HEK293T (cell line): Measurements from ENCODE around the gene FANCG.
A peak's percentile ranks its signal among the peaks of the same experiment; 100 is the strongest.

Source experiments
- CTCF ChIA-PET: fragments of 350-600 bp; formaldehyde crosslinking; extraction: SDS; loops from one replicate; lab custom pipeline; 2021; ENCODE audit warnings: antibody characterized with exemption, inconsistent platforms; lab: Yijun Ruan, JAX
- POLR2A ChIA-PET: fragments of 350-600 bp; formaldehyde crosslinking; extraction: SDS; loops from one replicate; lab custom pipeline; 2020; ENCODE audit warnings: antibody characterized with exemption, inconsistent platforms; lab: Yijun Ruan, JAX
- DNase-seq: peaks from one replicate; pipeline ENCODE4 v3.0.0; 2012; ENCODE audit warnings: mixed read lengths; ENCODE audit errors: extremely low spot score
- ARNT ChIP-seq: fragments of 450-650 bp; IDR thresholded peaks from 2 replicates; pipeline ENCODE4 v1.6.1; 2017; ENCODE audit warnings: mild to moderate bottlenecking
- BHLHE40 ChIP-seq: fragments of 450-650 bp; IDR thresholded peaks from 2 replicates; pipeline ENCODE4 v1.6.1; 2016; ENCODE audit warnings: mild to moderate bottlenecking, moderate library complexity, borderline replicate concordance
- CTBP1 ChIP-seq: fragments of 450-650 bp; IDR thresholded peaks from 2 replicates; pipeline ENCODE4 v1.6.1; 2016; ENCODE audit warnings: borderline replicate concordance
- ELF4 ChIP-seq: fragments of 450-650 bp; IDR thresholded peaks from 2 replicates; pipeline ENCODE4 v1.6.1; 2017; ENCODE audit warnings: antibody characterized with exemption
- FOXA1 ChIP-seq: fragments of 450-650 bp; IDR thresholded peaks from 2 replicates; pipeline ENCODE4 v1.6.1; 2016; ENCODE audit warnings: mild to moderate bottlenecking
- FOXK2 ChIP-seq: fragments of 450-650 bp; IDR thresholded peaks from 2 replicates; pipeline ENCODE4 v1.6.1; 2016; ENCODE audit warnings: mild to moderate bottlenecking
- FOXM1 ChIP-seq: fragments of 450-650 bp; IDR thresholded peaks from 2 replicates; pipeline ENCODE4 v1.6.1; 2017; ENCODE audit warnings: mild to moderate bottlenecking, borderline replicate concordance
- HDGF ChIP-seq: fragments of 450-650 bp; IDR thresholded peaks from 2 replicates; pipeline ENCODE4 v1.6.1; 2017; ENCODE audit warnings: antibody characterized with exemption, borderline replicate concordance
- L3MBTL2 ChIP-seq: fragments of 450-650 bp; conservative IDR thresholded peaks from 2 replicates; pipeline ENCODE4 v1.6.1; 2016; ENCODE audit warnings: mild to moderate bottlenecking
- LEF1 ChIP-seq: fragments of 450-650 bp; IDR thresholded peaks from 2 replicates; pipeline ENCODE4 v1.6.1; 2017; ENCODE audit warnings: mild to moderate bottlenecking, borderline replicate concordance
- NFRKB ChIP-seq: fragments of 450-650 bp; IDR thresholded peaks from 2 replicates; pipeline ENCODE4 v1.6.1; 2016; ENCODE audit warnings: mild to moderate bottlenecking, moderate library complexity
- PKNOX1 ChIP-seq: fragments of 450-650 bp; IDR thresholded peaks from 2 replicates; pipeline ENCODE4 v1.6.1; 2016
- SP1 ChIP-seq: fragments of 450-650 bp; IDR thresholded peaks from 2 replicates; pipeline ENCODE4 v1.6.1; 2017
- SUZ12 ChIP-seq: fragments of 450-650 bp; IDR thresholded peaks from 2 replicates; pipeline ENCODE4 v1.6.1; 2016; ENCODE audit warnings: mild to moderate bottlenecking
- TARDBP ChIP-seq: fragments of 450-650 bp; IDR thresholded peaks from 2 replicates; pipeline ENCODE4 v1.6.1; 2016
- ZNF384 ChIP-seq: fragments of 450-650 bp; IDR thresholded peaks from 2 replicates; pipeline ENCODE4 v1.6.1; 2016

Gene FANCG

DNA sequence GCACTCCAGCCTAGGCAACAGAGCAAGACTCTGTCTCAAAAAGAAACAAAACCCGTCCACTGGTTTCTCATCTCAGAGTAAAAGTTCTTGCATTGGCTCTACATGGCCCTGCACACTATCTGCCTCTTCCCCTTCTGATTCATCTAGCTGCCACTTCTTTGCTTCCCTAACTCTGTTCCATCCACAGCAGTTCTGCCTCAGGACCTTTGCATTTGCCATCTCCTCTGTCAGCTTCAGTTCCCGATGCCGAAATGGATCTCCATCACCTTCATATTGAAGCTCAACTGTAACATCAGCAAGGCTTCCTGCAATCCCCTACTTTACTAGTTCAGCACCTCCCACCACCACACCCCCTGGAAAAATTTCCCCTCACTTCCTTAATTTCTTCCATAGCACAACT is 17.8 kb upstream of the FANCG start:
- ChIA-PET CTCF (no interaction called here), POLR2A (interaction anchor here (1.0 to 1.6 kb wide), 3 partner anchors 11 to 25 kb away, joined by 3 to 6 read pairs (median 5); partner anchors contain the start of genes FANCG and VCP)
- DNase-seq: no peak
- TF ChIP-seq SP1 (no peak), BHLHE40 (no peak), SUZ12 (no peak), HDGF (no peak), ARNT (no peak), CTBP1 (no peak), FOXA1 (no peak), ZNF384 (no peak), ELF4 (no peak), L3MBTL2 (no peak), FOXK2 (no peak), PKNOX1 (no peak), LEF1 (no peak), NFRKB (no peak), TARDBP (no peak), FOXM1 (no peak)

DNA sequence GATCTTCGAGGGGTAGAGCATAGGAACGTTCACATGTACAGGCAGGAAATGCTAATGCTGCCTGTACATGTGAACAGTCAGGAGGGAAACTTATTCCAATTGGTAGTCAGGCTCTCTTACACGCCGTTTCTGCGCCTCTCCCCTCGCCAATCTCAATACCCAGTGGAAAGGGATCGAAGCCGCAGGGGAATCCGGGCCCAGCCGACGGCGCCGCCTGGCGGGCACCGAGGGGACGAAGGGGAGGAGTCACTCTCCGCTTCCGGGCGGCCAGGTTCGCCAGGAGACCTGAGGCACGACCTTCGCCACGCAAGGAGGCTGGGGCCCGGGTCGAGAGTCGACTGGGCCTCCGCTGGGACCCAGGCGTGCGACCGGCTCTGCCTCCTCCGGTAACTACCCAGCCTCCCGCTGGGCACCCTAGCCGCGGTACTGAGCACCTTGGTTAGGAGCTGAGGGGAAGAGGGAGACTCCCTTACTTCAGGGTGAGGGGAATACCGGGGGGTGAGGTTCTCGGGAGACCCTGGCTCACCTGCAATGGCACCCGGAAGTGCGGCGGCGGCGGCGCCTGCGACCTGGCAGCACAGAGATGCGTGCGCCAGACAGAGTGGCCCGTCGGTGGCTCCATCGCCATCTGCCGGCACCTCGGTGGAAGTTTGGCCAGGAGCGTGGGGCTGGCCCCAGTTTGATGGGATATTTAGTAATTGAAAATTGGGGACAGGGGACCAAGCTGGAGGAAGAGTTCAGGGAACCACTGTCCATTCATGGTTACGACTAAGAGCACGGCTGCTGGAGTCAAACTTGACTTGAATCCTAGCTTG is 16.5 kb upstream of the FANCG start, which contains the start of gene PIGO:
Gene PIGO (minus strand): TSS at position 557 of the 815 bp plus-strand sequence. CDS start 1,026 bp downstream, outside the sequence.
- TF ChIP-seq ELF4 (peak; percentile 97), LEF1 (0 out of 2 replicates have a peak, but pooled peaks have one; percentile 38), TARDBP (no peak), L3MBTL2 (peak; percentile 61), CTBP1 (no peak), PKNOX1 (no peak), NFRKB (peak; percentile 14; the same call in 1 of the 2 replicates)
- ChIA-PET POLR2A (interaction anchor here (0.6 to 3.0 kb wide), 6 partner anchors 12 to 328 kb away, joined by 3 to 17 read pairs (median 4); partner anchors contain the start of gene FANCG), CTCF (interaction anchor here (0.9 kb wide), 3 partner anchors 14 to 17 kb away, joined by 3 read pairs; no protein-coding TSS in a partner anchor)
- DNase-seq: peak; percentile 86

DNA sequence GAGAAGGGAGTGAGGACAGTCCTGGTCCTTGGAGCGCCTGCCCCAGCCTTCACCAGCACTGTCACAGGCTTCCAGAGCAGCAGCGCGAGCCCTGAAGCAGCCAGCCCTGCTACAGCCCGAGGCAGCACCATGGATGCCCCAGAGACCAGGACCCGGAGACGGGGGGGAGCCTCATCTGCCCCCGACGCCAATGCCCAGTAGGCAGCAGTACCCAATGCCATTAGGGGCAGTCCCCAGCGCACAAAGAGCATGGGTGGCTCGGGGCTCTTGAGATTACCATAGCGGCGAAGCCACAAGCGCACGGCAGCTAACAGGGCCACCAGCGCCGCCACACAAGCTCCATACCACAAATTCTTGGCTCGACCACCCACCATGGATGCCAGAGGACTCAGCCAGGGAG is 11.8 kb upstream of the FANCG start:
- TF ChIP-seq ELF4: no peak
- no peak for TF ChIP-seq LEF1
- TF ChIP-seq SUZ12: no peak
- POLR2A ChIA-PET: interaction anchor here (1.1 to 1.9 kb wide), 4 partner anchors 11 to 19 kb away, joined by 3 to 6 read pairs (median 4); partner anchors contain the start of genes FANCG, STOML2 and VCP

GRCh38 chr9:35089434-35089833 is 9.7 kb upstream of the FANCG start:
- CTCF ChIA-PET: no interaction called here
- no peak for TF ChIP-seq FOXA1
- TF ChIP-seq BHLHE40: no peak
- no peak for TF ChIP-seq FOXM1
- TF ChIP-seq ZNF384: no peak
- TF ChIP-seq HDGF: no peak
- TF ChIP-seq L3MBTL2: no peak
- no peak for TF ChIP-seq NFRKB
- POLR2A ChIA-PET: no interaction called here
- no peak for DNase-seq

More for the DNA sequence above, 11.8 kb upstream of the FANCG start:
- CTCF ChIA-PET: interaction anchor here (1.5 kb wide), 1 partner anchor 20 kb away, joined by 4 read pairs; the partner anchor contains the start of gene VCP
- DNase-seq: no peak

- ChIA-PET POLR2A (no interaction called here), CTCF (no interaction called here)
- no peak for TF ChIP-seq ELF4
- no peak for TF ChIP-seq FOXK2
- TF ChIP-seq ARNT: no peak
- TF ChIP-seq HDGF: no peak
- TF ChIP-seq FOXA1: no peak
- no peak for TF ChIP-seq L3MBTL2
- TF ChIP-seq SUZ12: no peak
- TF ChIP-seq FOXM1: no peak
- TF ChIP-seq BHLHE40: no peak
- TF ChIP-seq CTBP1: no peak
- no peak for TF ChIP-seq LEF1
- no peak for DNase-seq
Observed at GRCh38 chr9:35085078-35085477, 5.3 kb upstream of the FANCG start.

DNA sequence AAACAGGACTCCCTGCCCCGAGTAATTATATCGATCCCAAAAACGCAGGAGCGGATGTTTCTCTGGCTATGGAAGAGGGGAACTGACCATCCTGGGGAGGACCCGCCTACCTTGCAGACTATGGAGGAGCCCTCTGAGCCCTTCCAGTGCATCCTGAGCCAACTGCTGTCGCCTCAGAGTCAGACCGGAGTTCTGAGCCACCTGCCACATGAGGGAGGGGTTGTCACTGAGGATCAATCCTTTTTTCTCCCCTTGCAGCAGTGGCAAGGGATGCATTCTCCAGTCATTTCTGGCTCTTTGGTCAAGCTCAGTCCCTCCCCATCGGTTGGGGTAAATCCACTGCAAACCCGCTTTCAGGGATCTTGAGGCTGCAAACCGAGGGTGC is 709 bp downstream of the FANCG start:
- no peak for TF ChIP-seq LEF1
- no peak for TF ChIP-seq ARNT
- TF ChIP-seq FOXM1: no peak
- no peak for TF ChIP-seq SUZ12
- no peak for TF ChIP-seq HDGF
- no peak for DNase-seq
- POLR2A ChIA-PET: interaction anchor here (1.0 to 4.1 kb wide), 7 partner anchors 8 to 28 kb away, joined by 3 to 28 read pairs (median 6); partner anchors contain the start of genes PIGO, STOML2 and VCP
- CTCF ChIA-PET: interaction anchor here (0.6 kb wide), 1 partner anchor 16 kb away, joined by 3 read pairs; no protein-coding TSS in a partner anchor
